ENCODE results near the gene ABCC10.

- no peak for TF ChIP-seq CTCF (IDR thresholded peaks at IDR 0.05)
- no peak for TF ChIP-seq POLR2A (IDR thresholded peaks at IDR 0.05; ENCODE audit: low read length)
- TF ChIP-seq POLR2AphosphoS2 (conservative IDR thresholded peaks at IDR 0.05; ENCODE audit: low read length): no peak
- TF ChIP-seq EP300 (IDR thresholded peaks at IDR 0.05): no peak
- TF ChIP-seq JUNB (IDR thresholded peaks at IDR 0.05): no peak
- TF ChIP-seq MAX (IDR thresholded peaks at IDR 0.05): no peak
- no peak for TF ChIP-seq USF2 (IDR thresholded peaks at IDR 0.05)
These were observed 5.8 kb downstream of the ABCC10 start for GRCh38 chr6:43433148-43433547.
